B cell (primary cell): ENCODE results near the gene BMAL1. TPM values are rescaled to one million over a fixed set of nuclear protein-coding genes. Genes with fewer than 3 reads are reported as not detected.

Experiments
- ATAC-seq: fragments of 200-7000 bp; cut with Tn5 transposase; one replicate; pipeline ENCODE4 v1.10.0; 2021; ENCODE audit warnings: low read depth, mild to moderate bottlenecking, moderate number of reproducible peaks, moderate library complexity
- CTCF ChIA-PET: fragments of 350-600 bp; sonication (Branson Sonifier 250); formaldehyde crosslinking; loops from one replicate; lab custom pipeline; 2021; ENCODE audit warnings: antibody characterized with exemption, inconsistent platforms; lab: Charles Lee
- POLR2A ChIA-PET: fragments of 350-600 bp; sonication (Branson Sonifier 250); formaldehyde crosslinking; loops from one replicate; lab custom pipeline; 2021; ENCODE audit warnings: antibody characterized with exemption; lab: Charles Lee
- DNase-seq: peaks from one replicate; pipeline ENCODE4 v3.0.0; 2013
- H2AFZ ChIP-seq: 2 replicates; pipeline ENCODE4 v1.6.1; 2012; ENCODE audit warnings: mild to moderate bottlenecking, low read depth, low read length; ENCODE audit not compliant: insufficient read depth, poor library complexity, severe bottlenecking
- H3K27ac ChIP-seq, 2 donors: 1 replicate in 1 of 2; 2 replicates in 1 of 2; pipeline ENCODE4 v1.5.1; 2012 to 2013; ENCODE audit warnings: low read length in 2 of 2, mild to moderate bottlenecking in 2 of 2, moderate library complexity in 1 of 2
- H3K27me3 ChIP-seq, 4 experiments: fragments of 200-600 bp in 1 of 4; sonication (generic) in 1 of 4; replicated peaks in 1 of 4; 1 replicate in 2 of 4; 2 replicates in 2 of 4; pipeline versions ENCODE4 v1.6.1 to v1.7.0; 2013 to 2016; ENCODE audit warnings: low read length in 3 of 4, mild to moderate bottlenecking in 2 of 4, mixed read lengths in 1 of 4, moderate library complexity in 1 of 4; ENCODE audit not compliant: insufficient read depth in 4 of 4, control insufficient read depth in 3 of 4; ENCODE audit errors: control extremely low read depth in 1 of 4
- H3K36me3 ChIP-seq, 2 experiments: replicated peaks in 1 of 2; 1 replicate in 1 of 2; 2 replicates in 1 of 2; pipeline versions ENCODE4 v1.6.1 to v1.7.1; 2013; ENCODE audit warnings: low read length in 1 of 2; ENCODE audit not compliant: insufficient read depth in 2 of 2, control insufficient read depth in 1 of 2; ENCODE audit errors: control extremely low read depth in 1 of 2, extremely low read depth in 1 of 2
- H3K4me1 ChIP-seq, 2 donors: fragments of 200-600 bp in 1 of 2; sonication (generic) in 1 of 2; 1 replicate in 1 of 2; 2 replicates in 1 of 2; pipeline versions ENCODE4 v1.5.1 to v1.6.1; 2013 to 2017; ENCODE audit warnings: low read length in 2 of 2; ENCODE audit not compliant: control insufficient read depth in 2 of 2, insufficient read depth in 2 of 2
- H3K4me2 ChIP-seq: replicated peaks from 2 replicates; pipeline ENCODE3; 2012; ENCODE audit warnings: mild to moderate bottlenecking, low read depth, low read length; ENCODE audit not compliant: poor library complexity, severe bottlenecking
- H3K4me3 ChIP-seq, 5 experiments: fragments of 200-600 bp in 1 of 5; sonication (generic) in 1 of 5; 1 replicate in 3 of 5; 2 replicates in 2 of 5; pipeline versions ENCODE4 v1.5.1 to v1.7.0; 2011 to 2016; ENCODE audit warnings: low read length in 4 of 5, mild to moderate bottlenecking in 4 of 5, low read depth in 2 of 5, control low read depth in 1 of 5, moderate library complexity in 1 of 5; ENCODE audit not compliant: insufficient read depth in 1 of 5; ENCODE audit errors: control extremely low read depth in 1 of 5, extremely low read depth in 1 of 5
- H3K79me2 ChIP-seq: fragments of 200-600 bp; sonication (generic); one replicate; pipeline ENCODE4 v1.6.0; 2016; ENCODE audit warnings: low read length; ENCODE audit not compliant: control insufficient read depth, insufficient read depth
- H3K9ac ChIP-seq: fragments of 200-600 bp; sonication (generic); 2 replicates; pipeline ENCODE4 v1.6.1; 2017; ENCODE audit warnings: mild to moderate bottlenecking, low read length, moderate library complexity
- H3K9me3 ChIP-seq, 3 donors: one replicate each; pipeline versions ENCODE4 v1.6.1 to v1.7.1; 2013; ENCODE audit warnings: low read length in 2 of 3; ENCODE audit not compliant: control insufficient read depth in 2 of 3, insufficient read depth in 1 of 3; ENCODE audit errors: control extremely low read depth in 1 of 3
- H4K20me1 ChIP-seq: 2 replicates; pipeline ENCODE4 v1.6.0; 2012; ENCODE audit warnings: mild to moderate bottlenecking, low read length; ENCODE audit not compliant: insufficient read depth, control insufficient read depth, poor library complexity, severe bottlenecking
- H3K27ac Mint-ChIP-seq: one replicate; pipeline ENCODE4 v1.8.0; 2021; ENCODE audit warnings: mixed read lengths
- H3K27me3 Mint-ChIP-seq: one replicate; pipeline ENCODE4 v1.8.0; 2021; ENCODE audit warnings: mixed read lengths
- H3K4me1 Mint-ChIP-seq: one replicate; pipeline ENCODE4 v1.8.0; 2021; ENCODE audit warnings: mixed read lengths
- H3K4me3 Mint-ChIP-seq: one replicate; pipeline ENCODE4 v1.8.0; 2021; ENCODE audit warnings: mixed read lengths
- H3K9me3 Mint-ChIP-seq: one replicate; pipeline ENCODE4 v1.8.0; 2022; ENCODE audit warnings: mixed read lengths; ENCODE audit not compliant: insufficient read depth
- EZH2 ChIP-seq: IDR thresholded peaks from 2 replicates; pipeline ENCODE4 v1.6.1; 2012; ENCODE audit warnings: borderline replicate concordance, low read depth, mild to moderate bottlenecking, moderate library complexity, low read length; ENCODE audit not compliant: insufficient read depth, poor library complexity, severe bottlenecking
- WGBS: methylation state at CpG from one replicate; pipeline ENCODE4 v1.1.5; 2013; ENCODE audit warnings: missing lambda C conversion rate; ENCODE audit not compliant: insufficient coverage; 5-methylcytosine and 5-hydroxymethylcytosine counted together
- intact Hi-C: fragments of 100-400 bp; cut with micrococcal nuclease; formaldehyde crosslinking; loops from one replicate; pipeline ENCODE4 v1.10.0; 2022
- polyA plus RNA-seq: library from polyadenylated mRNA; depleted of rRNA; stranded (reverse); fragments of >200 nt; gene quantifications from 2 replicates; pipeline ENCODE4 v1.2.3, GENCODE V29; 2012
- total RNA-seq, 2 donors: library from RNA; stranded (reverse); fragments of 120-200 nt in 1 of 2; gene quantifications; 1 replicate in 1 of 2; 2 replicates in 1 of 2; pipeline versions ENCODE4 v1.2.3 to v1.2.4, GENCODE V29; 2013 to 2022
- TF ChIP-seq, protein P1 (sequence below): fragments of 200-600 bp; IDR thresholded peaks from one replicate; pipeline ENCODE4 v1.8.0; 2022; ENCODE audit warnings: antibody characterized with exemption, mild to moderate bottlenecking

Gene BMAL1
- total and polyA plus RNA-seq, 2 donors (not counting 1 experiment from before 2014, with no cell fraction given): 8.6 to 39.1 TPM

DNA sequence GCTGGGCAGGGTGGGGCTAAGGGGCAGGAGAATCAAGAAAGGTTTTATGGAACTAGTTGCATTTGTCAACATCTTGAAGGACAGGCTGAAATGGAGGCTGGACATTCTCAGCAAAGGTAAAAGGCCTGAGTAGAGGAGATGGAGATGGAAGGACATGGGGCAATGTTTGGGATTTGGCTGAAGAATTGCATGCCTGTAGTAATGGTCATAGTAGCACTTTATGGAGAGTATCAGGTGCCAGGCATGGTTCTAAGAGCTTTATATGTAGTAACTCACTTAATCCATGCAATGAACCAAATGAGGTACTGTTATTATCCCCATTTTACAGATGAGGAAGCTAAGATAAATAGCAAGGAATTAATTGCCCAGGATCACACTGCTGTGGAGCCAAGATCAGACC lies 23.9 kb downstream of the BMAL1 start:
- Histone ChIP-seq H3K27ac (no peak overlapping the region), H3K27me3 (no peaks in the 10 kb centered on the region), H3K4me1 (peaks cover 8 to 18% of the 10 kb centered on the region in 2 donors), H2AFZ (no peak overlapping the region), H3K9me3 (peaks cover 0 to 14% (median 7%) of the 10 kb centered on the region in 3 donors), H3K4me3 (no peak overlapping the region), H3K79me2 (peaks cover 88% of the 10 kb centered on the region), H4K20me1 (peaks cover 54% of the 10 kb centered on the region), H3K9ac (no peak overlapping the region), H3K4me2 (no peak overlapping the region), H3K36me3 (no peaks in the 10 kb centered on the region)
- peaks cover 60% of the 10 kb centered on the region for H3K4me1 Mint-ChIP-seq
- no peak overlapping the region for H3K27ac Mint-ChIP-seq
- no peak for DNase-seq
- H3K4me3 Mint-ChIP-seq: no peak overlapping the region
- ChIA-PET CTCF (no interaction called here), POLR2A (no interaction called here)
- TF ChIP-seq EZH2: no peak
- TF ChIP-seq, protein P1, sequence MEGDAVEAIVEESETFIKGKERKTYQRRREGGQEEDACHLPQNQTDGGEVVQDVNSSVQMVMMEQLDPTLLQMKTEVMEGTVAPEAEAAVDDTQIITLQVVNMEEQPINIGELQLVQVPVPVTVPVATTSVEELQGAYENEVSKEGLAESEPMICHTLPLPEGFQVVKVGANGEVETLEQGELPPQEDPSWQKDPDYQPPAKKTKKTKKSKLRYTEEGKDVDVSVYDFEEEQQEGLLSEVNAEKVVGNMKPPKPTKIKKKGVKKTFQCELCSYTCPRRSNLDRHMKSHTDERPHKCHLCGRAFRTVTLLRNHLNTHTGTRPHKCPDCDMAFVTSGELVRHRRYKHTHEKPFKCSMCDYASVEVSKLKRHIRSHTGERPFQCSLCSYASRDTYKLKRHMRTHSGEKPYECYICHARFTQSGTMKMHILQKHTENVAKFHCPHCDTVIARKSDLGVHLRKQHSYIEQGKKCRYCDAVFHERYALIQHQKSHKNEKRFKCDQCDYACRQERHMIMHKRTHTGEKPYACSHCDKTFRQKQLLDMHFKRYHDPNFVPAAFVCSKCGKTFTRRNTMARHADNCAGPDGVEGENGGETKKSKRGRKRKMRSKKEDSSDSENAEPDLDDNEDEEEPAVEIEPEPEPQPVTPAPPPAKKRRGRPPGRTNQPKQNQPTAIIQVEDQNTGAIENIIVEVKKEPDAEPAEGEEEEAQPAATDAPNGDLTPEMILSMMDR: no peak
- no peak for ATAC-seq
- intact Hi-C loops: no loop called here
- H3K9me3 Mint-ChIP-seq: peaks cover 5% of the 10 kb centered on the region
- no peaks in the 10 kb centered on the region for H3K27me3 Mint-ChIP-seq

DNA sequence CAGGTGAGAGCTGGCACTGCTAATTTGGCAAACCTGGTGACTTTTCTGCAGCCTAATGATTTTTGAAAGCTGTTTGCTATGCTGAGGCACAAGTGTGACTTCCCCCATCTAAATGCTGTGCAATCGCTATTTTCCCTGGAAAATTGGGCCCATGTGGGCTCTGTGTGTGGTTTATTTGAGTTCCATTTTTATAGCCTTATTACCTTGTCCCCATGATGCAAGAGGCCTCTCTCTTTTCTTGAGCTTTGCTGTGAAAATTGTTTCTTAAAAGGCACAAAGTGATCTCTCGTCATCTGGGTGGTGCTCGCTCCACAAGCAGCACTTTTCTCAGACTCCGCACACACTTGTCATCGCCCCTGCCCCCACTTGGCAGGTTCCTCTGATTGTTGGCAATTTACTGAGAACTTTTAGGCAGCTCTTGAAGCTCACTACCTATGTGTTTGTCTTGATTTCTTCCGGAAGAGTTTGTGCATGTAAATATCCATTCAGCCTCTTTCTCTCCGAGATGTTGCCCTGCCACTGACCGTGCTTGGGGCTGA lies 24.9 kb downstream of the BMAL1 start:
- Mint-ChIP-seq H3K4me3 (no peak overlapping the region), H3K4me1 (peaks cover 55% of the 10 kb centered on the region), H3K9me3 (peaks cover 5% of the 10 kb centered on the region), H3K27me3 (no peaks in the 10 kb centered on the region), H3K27ac (no peak overlapping the region)
- Histone ChIP-seq H3K27me3 (no peaks in the 10 kb centered on the region), H3K9me3 (peaks cover 0 to 14% (median 7%) of the 10 kb centered on the region in 3 donors), H3K9ac (no peak overlapping the region), H2AFZ (no peak overlapping the region), H3K4me2 (no peak overlapping the region), H3K27ac (no peak overlapping the region), H4K20me1 (peaks cover 53% of the 10 kb centered on the region), H3K4me3 (no peak overlapping the region), H3K36me3 (no peaks in the 10 kb centered on the region), H3K4me1 (peaks cover 8 to 18% of the 10 kb centered on the region in 2 donors), H3K79me2 (peaks cover 88% of the 10 kb centered on the region)
- ATAC-seq (no peak), DNase-seq (no peak)
- POLR2A ChIA-PET: no interaction called here
- intact Hi-C loops: no loop called here
- TF ChIP-seq EZH2: no peak
- TF ChIP-seq, protein P1: no peak
- WGBS: 100% methylated on average over 6 of the region's 8 CpGs
- CTCF ChIA-PET: interaction anchor here (0.9 to 1.5 kb wide), 2 partner anchors 10 to 911 kb away, joined by 3 read pairs; no protein-coding TSS in a partner anchor
